Measurements from ENCODE around the gene ERC1.
A peak's percentile ranks its signal among the peaks of the same experiment; 100 is the strongest.

The ERC1 gene

GRCh38 chr12:1544996-1545700 lies 554.1 kb downstream of the ERC1 start:
- Mint-ChIP-seq H3K36me3 (peaks cover 6 to 10% of the 10 kb centered on the region in 2 donors), H3K4me3 (no peak overlapping the region), H3K27me3 (peaks cover 14 to 33% of the 10 kb centered on the region in 2 donors), H3K9me3 (peaks cover 0 to 4% of the 10 kb centered on the region in 2 donors), H3K27ac (no peak overlapping the region), H3K4me1 (peaks cover 4 to 5% of the 10 kb centered on the region in 2 donors)
- DNase-seq (no peak), ATAC-seq (replicated peaks) (peak in 1 of 2 donors; percentile 27)

Data from stimulated activated naive B cell treated with anti-CD40 and anti-IgM and Interleukin-4, amounts not matched to agents 10 μg/mL and 1 μg/mL and 100 μg/mL, for 72 hours (primary cell).